ENCODE data around the gene NUDT12. TPM values are rescaled to one million over a fixed set of nuclear protein-coding genes. Genes with fewer than 3 reads are reported as not detected.

Gene NUDT12
- 3.4 and 4.6 TPM in 2 replicates for total RNA-seq

DNA sequence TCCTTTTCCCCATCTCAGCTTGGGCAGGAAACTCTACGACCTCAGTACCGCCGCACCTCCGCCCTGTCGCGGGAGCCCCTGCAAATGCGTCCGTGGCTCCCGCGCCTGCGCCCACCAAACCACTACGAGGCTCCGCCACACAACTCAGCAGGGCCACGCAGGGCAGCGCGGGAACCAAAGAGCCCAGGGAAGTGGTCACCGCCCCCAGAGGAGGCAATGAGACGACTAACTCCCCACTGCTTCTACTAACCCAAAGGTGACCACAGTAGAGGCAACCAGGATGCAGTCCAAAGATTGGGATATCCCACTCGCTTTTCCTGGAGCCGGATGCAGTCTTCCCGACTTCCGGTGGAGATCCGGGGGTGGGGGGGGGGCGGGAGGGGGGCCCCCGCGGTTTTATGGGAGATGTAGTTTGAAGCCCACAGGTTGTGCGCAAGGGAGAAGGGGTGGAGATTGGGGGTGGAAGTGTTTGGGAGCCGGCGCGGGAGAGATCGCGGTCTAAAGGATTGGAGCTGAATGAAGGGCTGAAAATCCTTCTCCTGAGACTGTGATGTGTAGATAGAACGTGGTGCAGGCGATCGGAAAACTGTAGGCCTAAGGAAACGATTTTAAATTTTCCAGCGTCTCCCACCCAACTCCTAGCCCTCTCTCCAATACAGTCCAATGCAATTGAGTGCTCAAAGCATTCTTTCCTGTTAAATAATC lies at the start of gene NUDT12:
NUDT12 (minus strand) TSS at position 337 of the 705 bp plus-strand sequence. CDS start 2,541 bp downstream, outside the sequence.
- peak; percentile 73 for DNase-seq

DNA sequence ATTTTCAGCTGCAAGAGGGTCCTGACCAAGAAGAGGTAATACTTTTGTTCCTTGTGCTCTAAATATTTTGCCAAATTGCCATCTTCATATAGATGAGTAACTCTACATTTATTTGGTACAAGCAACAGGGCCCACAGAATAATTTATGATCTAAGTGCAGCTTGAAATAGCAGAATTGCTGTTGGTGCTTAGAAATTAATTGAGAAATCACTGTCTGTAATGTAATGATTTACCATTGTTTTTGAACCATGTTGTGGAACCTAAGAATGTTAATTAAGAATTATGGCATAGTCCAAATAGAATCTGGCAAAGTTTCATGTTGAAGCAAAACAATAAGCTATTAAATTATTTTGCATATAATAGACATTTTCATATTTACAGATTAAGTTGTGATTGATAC lies 44.8 kb upstream of the NUDT12 start:
- no peak for DNase-seq

- DNase-seq, result no peak
These were observed 42.7 kb upstream of the NUDT12 start for GRCh38 chr5:103605277-103605676.

- no peak for DNase-seq
These were observed 39.8 kb upstream of the NUDT12 start for GRCh38 chr5:103602438-103602837.

- DNase-seq, result no peak
These were observed 38.7 kb upstream of the NUDT12 start for GRCh38 chr5:103601314-103601713.

DNA sequence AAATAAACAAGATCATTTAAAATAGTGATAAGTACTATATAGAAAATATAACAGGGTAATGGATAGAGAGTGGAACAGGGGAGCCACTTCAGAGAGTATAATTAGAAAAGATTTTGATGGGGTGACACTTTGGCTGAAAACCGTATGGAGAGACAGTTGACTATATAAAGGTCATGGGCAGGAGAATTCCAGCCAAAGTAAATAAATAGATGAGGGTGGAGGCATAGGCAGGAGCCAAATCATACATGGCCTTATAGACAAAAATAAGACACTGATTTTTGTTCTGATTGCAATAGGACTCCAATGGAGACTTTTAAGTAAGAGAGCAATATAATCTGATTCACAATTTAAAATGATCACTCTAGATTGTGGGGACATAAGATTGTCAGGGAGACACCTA lies 37.5 kb upstream of the NUDT12 start:
- DNase-seq, result no peak

DNA sequence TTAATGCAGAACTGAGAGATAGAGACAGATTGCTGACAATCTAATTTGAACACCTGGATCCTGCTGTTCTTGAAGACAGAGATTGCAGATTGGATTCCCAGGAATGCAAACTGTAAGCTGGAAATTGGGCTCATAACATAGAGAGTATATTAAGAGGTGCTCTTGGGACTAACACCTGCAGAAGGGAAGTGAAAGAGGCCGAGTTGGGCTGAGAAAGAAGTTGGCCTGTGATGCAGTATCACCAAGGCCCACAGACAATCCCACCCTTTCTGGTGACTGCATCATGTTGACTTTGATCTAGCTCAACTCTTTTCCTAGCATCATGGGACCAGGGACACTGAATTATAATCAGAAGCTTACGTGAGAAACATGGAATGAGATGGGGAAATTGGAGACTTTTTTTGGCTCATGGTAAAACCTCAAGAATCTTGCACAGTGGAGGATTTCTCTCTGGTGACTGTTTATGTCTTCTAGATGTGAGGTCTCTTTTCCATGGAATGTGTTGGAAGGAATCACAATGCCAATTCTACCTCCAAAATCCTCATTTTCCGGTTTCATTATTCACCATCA lies 36.5 kb upstream of the NUDT12 start:
- no peak for DNase-seq

DNA sequence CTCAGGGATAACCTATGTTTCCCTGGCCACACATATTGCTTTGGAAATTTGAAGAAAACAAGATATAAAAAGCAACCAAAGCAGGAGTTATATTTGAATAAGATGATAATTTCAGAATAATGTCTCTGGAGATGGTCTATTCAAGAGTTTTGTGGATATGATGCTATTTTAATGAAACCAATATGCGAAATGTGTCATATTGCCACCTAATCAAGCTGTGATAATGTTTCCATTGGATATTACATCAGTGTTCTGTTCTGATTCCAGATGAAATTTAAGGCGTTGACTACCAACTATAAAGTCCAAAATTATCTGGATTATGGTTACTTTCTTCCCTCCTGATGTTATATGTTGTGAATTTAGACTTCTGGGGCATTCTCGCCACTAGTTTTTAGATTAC lies 27.6 kb upstream of the NUDT12 start:
- no peak for DNase-seq

GRCh38 chr5:103589776-103590175 lies 27.2 kb upstream of the NUDT12 start:
- DNase-seq, result no peak

GRCh38 chr5:103589357-103589756 lies 26.8 kb upstream of the NUDT12 start:
- no peak for DNase-seq

- DNase-seq, result peak; percentile 56
These were observed 24.7 kb upstream of the NUDT12 start for GRCh38 chr5:103587185-103587748.

DNA sequence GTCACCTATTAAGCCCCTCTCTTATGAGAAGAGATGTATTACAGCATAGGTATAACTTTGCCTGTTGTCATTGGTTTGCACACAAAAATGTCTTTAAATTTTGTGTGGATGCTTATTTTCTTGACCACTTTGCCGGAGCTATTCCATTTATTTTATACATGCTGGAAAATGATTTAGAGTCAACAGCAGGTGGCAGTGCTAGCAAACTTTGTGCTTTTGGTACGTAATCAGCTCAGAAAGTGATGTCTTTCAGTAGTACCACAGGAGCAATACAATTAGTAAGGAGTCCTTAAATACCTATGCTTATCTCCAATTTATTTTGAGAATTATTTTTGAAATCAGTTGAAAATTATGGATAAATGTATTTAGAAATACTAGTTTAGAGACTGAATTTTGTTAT lies 19.8 kb upstream of the NUDT12 start:
- DNase-seq, result peak; percentile 73

- no peak for DNase-seq
These were observed 10.8 kb upstream of the NUDT12 start for GRCh38 chr5:103573411-103573810.

GRCh38 chr5:103572454-103572853 lies 9.9 kb upstream of the NUDT12 start:
- no peak for DNase-seq

DNA sequence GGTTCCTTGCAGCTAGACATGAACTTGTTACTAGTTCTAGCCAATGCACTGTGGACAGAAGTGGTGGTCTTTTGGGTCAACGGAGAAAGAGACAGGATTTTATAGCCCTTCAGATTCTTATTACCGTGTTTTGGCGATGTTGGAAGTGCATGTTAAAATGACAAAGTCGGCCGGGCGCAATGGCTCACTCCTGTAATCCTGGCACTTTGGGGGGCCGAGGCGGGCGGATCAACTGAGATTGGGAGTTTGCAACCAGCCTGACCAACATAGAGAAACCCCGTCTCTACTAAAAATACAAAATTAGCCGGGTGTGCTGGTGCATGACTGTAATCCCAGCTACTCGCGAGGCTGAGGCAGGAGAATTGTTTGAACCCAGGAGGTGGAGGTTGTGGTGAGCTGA lies 9.1 kb upstream of the NUDT12 start:
- DNase-seq, result no peak

DNA sequence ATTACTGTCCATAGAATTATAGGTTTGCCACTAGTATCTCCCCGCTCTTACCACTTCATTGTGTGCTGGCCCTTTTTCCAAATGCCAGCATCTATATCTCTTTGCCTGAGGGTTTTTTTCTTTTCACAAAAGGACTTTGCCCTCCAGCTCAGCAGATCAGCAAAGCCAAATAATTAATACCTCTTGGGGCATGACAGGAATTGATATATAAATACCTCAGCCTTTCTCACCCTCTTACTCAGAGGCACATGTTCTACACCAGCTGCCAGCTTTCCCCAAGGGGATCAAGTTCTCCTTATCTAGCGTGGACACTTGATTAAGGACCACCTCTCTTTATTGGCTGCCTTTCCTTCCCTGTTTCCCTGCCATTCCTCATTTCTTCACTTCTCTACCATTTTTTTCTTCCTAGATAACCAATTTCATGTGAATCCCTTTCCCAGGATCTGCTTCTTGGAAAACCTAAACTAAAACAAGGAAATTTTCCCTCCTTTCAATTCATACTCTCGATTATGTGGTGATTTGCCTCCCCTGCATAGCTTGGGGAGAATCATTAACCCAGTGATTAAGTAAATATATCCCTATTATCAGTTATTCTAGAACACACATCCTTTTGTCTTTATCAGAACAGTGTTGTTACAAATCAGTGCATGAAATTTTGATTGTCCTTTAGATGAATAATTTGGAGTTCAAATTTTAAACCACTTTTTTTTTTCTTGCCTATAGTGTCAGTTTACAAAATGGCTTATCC lies 6.9 kb upstream of the NUDT12 start:
- DNase-seq, result no peak

- DNase-seq, result no peak
These were observed 3.1 kb upstream of the NUDT12 start for GRCh38 chr5:103565719-103566118.

DNA sequence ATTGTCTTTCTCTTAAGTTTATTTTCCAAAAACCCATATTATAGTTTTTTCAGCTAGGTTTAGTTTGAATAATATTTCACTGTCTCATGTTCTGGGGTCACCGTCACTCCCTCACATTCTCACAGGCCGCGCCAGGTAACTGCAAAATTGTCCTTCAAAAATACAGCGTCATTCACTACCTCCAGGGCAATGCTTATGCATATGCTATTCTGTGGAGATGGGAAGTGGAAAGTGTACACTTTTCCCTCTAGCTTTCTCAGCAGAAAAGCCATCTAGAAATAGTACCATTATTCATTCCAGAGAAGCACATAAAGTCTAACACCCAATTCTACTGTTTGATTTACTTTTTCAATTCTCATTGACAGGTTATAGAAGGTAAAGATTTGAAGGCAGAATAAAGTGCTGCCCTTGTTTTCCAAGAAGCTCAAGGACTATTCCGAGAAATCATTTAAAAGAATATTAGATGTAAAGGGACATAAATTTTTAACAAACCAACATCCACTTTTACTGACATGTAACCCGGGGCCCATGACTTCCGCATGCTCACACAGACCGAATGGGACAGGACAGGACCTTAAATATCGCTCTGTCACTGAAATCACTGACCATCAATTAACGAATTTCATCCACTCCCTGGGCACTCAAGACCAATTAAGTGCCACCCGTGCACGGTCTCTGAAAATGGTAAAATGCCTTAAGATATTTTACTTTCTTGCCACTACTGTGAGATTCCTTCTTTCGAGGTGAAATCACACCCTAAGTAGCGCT lies 720 bp downstream of the NUDT12 start:
- DNase-seq, result no peak

DNA sequence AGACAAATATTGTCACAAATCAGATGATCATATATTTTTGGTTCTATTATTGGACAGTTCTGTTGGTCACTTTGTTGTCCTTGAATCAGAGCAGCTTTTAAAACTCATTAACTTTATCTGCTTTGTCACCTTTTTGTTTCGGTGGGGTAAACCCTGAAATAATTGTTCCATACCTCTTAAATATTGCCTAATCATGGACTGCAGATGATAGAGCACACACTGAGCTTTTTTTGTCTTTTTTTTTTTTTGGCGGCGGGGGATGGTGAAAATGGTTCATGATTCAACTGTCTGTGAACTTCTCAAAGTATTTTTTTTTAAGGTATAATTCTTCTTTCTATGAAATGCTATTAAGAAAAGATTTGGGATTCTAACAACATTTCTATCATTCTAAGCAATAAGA lies 1.8 kb downstream of the NUDT12 start:
- no peak for DNase-seq

DNA sequence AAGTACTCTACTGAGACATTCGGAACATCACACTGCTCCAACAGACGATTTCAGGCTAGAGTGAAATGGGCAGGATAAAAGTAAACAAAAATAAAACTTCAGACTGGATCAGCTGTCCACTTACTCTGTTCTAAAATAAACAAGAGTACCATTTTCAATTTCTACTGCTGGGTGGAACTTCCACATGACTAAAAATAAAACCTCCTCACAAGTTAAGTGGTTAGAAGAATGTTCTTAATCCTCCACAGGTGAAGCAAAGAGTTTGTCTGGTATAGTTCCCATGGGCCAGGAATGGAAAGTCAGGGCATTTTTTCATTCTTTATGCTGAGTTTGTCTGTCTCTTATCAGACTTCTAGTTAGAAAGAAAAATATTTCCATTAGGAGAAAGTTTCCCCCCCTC lies 15.7 kb downstream of the NUDT12 start:
- DNase-seq, result no peak

- DNase-seq, result no peak
These were observed 20.1 kb downstream of the NUDT12 start for GRCh38 chr5:103542441-103542840.

DNA sequence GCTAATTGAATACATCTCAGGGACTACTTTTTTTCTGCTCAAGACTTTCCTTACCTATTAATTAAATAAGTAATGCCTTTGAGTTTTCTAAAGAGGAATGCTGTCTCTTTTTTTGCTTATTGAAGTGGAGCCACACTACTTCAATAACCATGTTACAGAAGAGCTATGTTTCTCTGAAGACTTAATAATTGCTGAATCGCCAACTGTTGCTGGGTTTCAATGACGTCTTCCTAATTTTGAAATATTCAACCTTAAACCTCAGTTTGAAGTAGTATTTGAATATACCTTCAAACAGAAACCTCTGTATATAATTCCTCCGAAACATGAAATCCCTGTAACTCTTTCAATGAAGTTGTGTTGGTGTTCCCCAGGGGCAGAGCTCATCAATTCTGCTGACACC lies 21.0 kb downstream of the NUDT12 start:
- DNase-seq, result no peak

DNA sequence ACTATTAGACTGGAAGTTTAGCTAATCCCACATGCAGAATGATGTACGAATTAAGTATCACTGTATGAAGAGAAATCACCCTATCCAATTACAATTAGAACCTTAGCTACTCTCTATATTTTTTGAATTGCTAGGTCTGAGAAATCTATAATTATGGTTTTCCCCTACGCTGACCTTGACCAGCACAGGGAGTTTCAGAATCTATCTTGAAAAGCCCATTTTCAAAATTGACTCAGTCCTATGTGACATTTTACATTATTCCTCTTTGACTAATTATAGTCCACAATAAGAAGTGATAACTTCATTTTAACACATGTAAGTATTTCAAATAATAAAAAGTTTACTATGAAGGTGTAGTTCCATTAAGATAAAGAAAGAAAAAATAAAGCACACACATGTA lies 21.5 kb downstream of the NUDT12 start:
- DNase-seq, result no peak
